ENCODE measurements around the gene ATF7.
"Not testable (repeated sequence)": the region's sequence is repeated elsewhere in the genome, so short reads cannot be mapped to it uniquely, and the experiment has no call there.

GRCh38 chr12:53635708-53636107, 9.5 kb upstream of the ATF7 start:
- not testable (repeated sequence) for TF ChIP-seq CTCF, EZH2phosphoT487, EZH2 (IDR thresholded peaks at IDR 0.05)

All from neural progenitor cell (in vitro differentiated cells).